ENCODE measurements around the gene PRKCI.
"Not testable (repeated sequence)": the region's sequence is repeated elsewhere in the genome, so short reads cannot be mapped to it uniquely, and the experiment has no call there.

GRCh38 chr3:170269673-170270254, 47.5 kb downstream of the PRKCI start:
- TF ChIP-seq, protein P1, sequence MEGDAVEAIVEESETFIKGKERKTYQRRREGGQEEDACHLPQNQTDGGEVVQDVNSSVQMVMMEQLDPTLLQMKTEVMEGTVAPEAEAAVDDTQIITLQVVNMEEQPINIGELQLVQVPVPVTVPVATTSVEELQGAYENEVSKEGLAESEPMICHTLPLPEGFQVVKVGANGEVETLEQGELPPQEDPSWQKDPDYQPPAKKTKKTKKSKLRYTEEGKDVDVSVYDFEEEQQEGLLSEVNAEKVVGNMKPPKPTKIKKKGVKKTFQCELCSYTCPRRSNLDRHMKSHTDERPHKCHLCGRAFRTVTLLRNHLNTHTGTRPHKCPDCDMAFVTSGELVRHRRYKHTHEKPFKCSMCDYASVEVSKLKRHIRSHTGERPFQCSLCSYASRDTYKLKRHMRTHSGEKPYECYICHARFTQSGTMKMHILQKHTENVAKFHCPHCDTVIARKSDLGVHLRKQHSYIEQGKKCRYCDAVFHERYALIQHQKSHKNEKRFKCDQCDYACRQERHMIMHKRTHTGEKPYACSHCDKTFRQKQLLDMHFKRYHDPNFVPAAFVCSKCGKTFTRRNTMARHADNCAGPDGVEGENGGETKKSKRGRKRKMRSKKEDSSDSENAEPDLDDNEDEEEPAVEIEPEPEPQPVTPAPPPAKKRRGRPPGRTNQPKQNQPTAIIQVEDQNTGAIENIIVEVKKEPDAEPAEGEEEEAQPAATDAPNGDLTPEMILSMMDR (IDR thresholded peaks at IDR 0.05): not testable (repeated sequence)
- TF ChIP-seq POLR2A, EP300 (IDR thresholded peaks at IDR 0.05): not testable (repeated sequence)
